GM06990 (cell line): Measurements from ENCODE around the gene C9orf78.

ENCODE experiments used
- DNase-seq: peaks from one replicate; pipeline ENCODE4 v3.0.0-alpha.2; 2011; ENCODE audit not compliant: insufficient read length; ENCODE audit errors: extremely low read depth
- H3K27me3 ChIP-seq: replicated peaks from 2 replicates; pipeline ENCODE4 v1.6.0; 2011; ENCODE audit warnings: low read length; ENCODE audit not compliant: control insufficient read depth, insufficient read depth
- H3K36me3 ChIP-seq: 2 replicates; pipeline ENCODE4 v1.5.1; 2011; ENCODE audit warnings: low read length; ENCODE audit not compliant: control insufficient read depth, insufficient read depth
- H3K4me3 ChIP-seq: replicated peaks from 2 replicates; pipeline ENCODE4 v1.5.1; 2011; ENCODE audit warnings: low read depth, mild to moderate bottlenecking, control low read depth, low read length
- CTCF ChIP-seq: IDR thresholded peaks from 2 replicates; pipeline ENCODE4 v1.5.1; 2011; ENCODE audit warnings: low read length, control low read depth, mild to moderate bottlenecking, inconsistent platforms; ENCODE audit not compliant: insufficient read depth, poor library complexity, severe bottlenecking

C9orf78 gene

GRCh38 chr9:129879991-129880653, 45.0 kb upstream of the C9orf78 start:
- peaks cover 16% of the 10 kb centered on the region for H3K36me3 ChIP-seq
- DNase-seq: no peak
- H3K4me3 ChIP-seq: no peak overlapping the region
- no peaks in the 10 kb centered on the region for H3K27me3 ChIP-seq
- TF ChIP-seq CTCF: no peak

GRCh38 chr9:129879103-129879699, 44.1 kb upstream of the C9orf78 start:
- no peak for DNase-seq
- no peak for TF ChIP-seq CTCF
- H3K27me3 ChIP-seq: no peaks in the 10 kb centered on the region
- H3K4me3 ChIP-seq: no peak overlapping the region
- H3K36me3 ChIP-seq: peaks cover 20% of the 10 kb centered on the region

- peaks cover 20% of the 10 kb centered on the region for H3K36me3 ChIP-seq
Measured at GRCh38 chr9:129878291-129878690, 43.2 kb upstream of the C9orf78 start.

GRCh38 chr9:129876815-129877214, 41.7 kb upstream of the C9orf78 start:
- no peak overlapping the region for H3K4me3 ChIP-seq
- H3K27me3 ChIP-seq: no peaks in the 10 kb centered on the region
- TF ChIP-seq CTCF: no peak
- peaks cover 20% of the 10 kb centered on the region for H3K36me3 ChIP-seq
- no peak for DNase-seq

More at GRCh38 chr9:129878291-129878690, 43.2 kb upstream of the C9orf78 start:
- DNase-seq: no peak
- no peak for TF ChIP-seq CTCF
- Histone ChIP-seq H3K4me3 (no peak overlapping the region), H3K27me3 (no peaks in the 10 kb centered on the region)

GRCh38 chr9:129875687-129876395, 40.8 kb upstream of the C9orf78 start:
- no peak overlapping the region for H3K4me3 ChIP-seq
- DNase-seq: no peak
- H3K36me3 ChIP-seq: peaks cover 16% of the 10 kb centered on the region
- no peaks in the 10 kb centered on the region for H3K27me3 ChIP-seq
- no peak for TF ChIP-seq CTCF
